IPS-18c (cell line): ENCODE results near the gene FCHO1.
"Not testable (repeated sequence)": the region's sequence is repeated elsewhere in the genome, so short reads cannot be mapped to it uniquely, and the experiment has no call there.

Experiments used
- H3K4me3 ChIP-seq: 2 replicates; pipeline ENCODE4 v1.7.0; 2013; ENCODE audit warnings: low read depth, mild to moderate bottlenecking, low read length, moderate library complexity; ENCODE audit not compliant: insufficient read depth
- H3K9me3 ChIP-seq: one replicate; pipeline ENCODE4 v1.6.1; 2013; ENCODE audit warnings: mild to moderate bottlenecking, low read length, moderate library complexity; ENCODE audit not compliant: control insufficient read depth, insufficient read depth

The FCHO1 gene

DNA sequence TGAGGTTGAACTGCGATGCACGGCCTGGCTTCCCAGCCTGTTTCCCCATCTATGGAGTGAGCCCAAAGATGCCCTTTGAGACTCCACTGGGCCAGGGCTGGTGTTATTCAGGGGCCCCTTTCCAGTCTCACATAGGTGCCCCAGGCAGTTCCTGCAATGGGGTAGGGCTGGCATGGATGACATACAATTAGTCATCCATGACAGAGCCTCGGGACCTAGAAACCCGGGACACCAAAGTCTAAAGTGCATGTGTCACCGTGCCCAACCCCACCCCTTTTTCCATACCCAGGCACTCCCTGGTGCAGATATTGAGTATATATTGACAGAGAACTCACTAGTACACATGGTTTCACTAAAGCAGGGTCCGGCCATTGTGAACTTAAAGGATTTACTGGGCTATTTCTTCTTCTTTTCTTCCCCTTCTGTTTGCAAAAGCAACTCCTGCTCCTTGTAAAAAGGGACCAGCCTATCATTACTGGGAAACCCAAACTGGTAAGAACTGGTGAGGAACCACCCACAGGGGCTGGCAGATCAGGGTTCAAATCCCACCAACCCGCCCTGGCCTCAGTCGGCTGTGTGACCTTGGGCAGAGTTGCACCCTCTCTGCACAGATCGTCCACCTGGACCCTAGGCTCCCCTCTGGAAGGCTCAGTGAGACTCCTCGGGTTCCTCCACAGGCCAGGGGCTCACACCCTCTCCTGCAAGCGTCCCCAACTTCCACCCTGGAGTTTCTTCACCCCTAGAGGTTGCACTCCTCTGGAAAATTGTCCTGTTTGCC is 46.3 kb downstream of the FCHO1 start:
- Histone ChIP-seq H3K4me3 (no peak overlapping the region), H3K9me3 (no peaks in the 10 kb centered on the region)

DNA sequence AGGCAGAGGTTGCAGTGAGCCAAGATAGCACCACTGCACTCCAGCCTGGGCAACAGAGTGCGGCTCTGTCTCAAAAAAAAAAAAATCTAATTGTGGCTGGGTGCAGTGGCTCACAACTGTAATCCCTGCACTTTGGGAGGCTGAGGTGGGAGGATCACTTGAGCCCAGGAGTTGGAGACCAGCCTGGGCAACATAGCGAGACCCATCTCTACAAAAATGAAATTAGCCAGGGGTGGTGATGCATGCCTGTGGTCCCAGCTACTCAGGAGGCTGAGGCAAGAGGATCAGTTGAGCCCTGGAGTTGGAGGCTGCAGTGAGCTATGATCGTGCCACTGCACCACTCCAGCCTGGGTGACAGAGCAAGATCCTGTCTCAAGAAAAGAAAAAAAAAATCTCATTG is 47.3 kb downstream of the FCHO1 start:
- H3K9me3 ChIP-seq, H3K4me3 ChIP-seq: not testable (repeated sequence)

DNA sequence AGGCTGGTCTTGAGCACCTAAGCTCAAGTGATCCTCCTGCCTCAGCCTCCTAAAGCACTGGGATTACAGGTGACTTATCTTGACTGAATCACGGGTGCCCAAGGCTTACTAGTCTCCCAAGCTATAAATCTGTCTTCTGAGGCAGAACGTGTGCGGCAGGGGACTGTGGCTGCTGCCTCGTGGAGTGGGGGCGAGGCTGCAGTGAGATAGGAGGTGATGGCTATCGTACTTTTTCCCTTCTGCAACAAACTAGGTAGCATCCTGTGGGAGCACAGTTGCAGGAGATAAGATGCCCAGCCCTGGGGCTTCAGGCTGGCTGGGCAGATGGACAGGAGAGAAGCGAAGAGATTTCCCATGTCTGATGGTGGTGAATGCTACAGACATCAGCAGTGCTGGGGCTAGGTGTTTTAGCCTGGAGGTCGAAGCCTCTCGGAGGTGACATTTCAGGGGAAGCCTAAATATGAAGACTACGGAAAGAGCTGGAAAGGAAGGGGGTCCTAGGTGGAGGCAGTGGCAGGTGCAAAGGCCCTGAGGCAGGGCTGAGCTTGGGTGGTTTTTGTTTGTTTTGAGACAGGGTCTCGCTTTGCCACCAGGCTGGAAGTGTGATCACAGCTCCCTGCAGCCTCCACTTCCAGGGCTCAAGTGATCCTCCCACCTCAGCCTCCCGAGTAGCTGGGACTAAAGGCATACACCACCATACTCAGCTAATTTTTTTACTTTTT is 51.0 kb downstream of the FCHO1 start:
- no peaks in the 10 kb centered on the region for H3K9me3 ChIP-seq

DNA sequence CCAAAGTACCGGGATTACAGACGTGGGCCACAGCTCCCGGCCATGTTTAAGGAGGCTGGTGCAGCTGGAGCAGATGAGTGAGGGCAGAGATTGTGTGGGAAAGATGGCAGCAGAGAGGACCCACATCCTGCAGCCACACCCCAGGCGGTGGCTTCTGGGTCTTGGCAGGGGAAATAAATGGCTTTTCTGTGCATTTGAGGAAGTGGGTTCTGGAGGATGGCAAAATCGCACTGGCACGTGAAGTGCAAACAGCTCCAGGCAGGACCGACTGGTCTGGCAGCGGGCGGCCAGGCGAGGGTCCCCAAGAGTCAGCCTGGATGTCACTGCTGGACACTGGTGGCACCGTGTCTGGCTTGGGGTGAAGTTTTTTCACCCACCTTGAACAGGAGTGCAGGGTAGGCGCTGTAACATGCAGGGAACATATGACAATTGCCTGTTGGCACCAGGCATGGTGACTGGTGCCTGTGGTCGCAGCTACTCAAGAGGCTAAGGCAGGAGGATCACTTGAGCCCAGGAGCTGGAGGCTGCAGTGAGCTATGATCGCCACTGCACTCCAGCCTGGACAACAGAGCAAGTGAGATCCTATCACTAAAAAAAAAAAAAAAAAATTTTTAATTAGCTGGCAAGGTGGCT is 52.1 kb downstream of the FCHO1 start:
- Histone ChIP-seq H3K4me3 (no peak overlapping the region), H3K9me3 (no peaks in the 10 kb centered on the region)

More for the DNA sequence above, 51.0 kb downstream of the FCHO1 start:
- no peak overlapping the region for H3K4me3 ChIP-seq

DNA sequence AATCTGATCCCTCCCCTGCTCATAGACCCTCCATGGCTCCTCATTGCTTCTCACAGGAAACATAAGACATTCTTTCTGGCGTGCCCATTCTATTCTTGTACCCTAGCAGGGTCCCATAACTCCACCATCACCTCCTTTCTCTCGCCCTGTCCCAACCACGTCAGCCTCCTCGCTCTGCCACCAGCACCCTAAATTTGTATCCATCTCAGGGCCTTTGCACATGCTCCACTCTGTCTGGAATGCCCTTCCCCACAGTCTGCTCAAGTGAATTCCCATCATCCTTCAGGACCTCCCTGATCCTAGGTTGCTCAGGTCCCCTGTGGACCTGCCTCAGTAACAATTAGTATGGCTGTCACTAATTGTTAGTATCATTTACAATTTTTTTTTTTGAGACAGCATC is 54.1 kb downstream of the FCHO1 start:
- no peak overlapping the region for H3K4me3 ChIP-seq
- H3K9me3 ChIP-seq = no peaks in the 10 kb centered on the region

DNA sequence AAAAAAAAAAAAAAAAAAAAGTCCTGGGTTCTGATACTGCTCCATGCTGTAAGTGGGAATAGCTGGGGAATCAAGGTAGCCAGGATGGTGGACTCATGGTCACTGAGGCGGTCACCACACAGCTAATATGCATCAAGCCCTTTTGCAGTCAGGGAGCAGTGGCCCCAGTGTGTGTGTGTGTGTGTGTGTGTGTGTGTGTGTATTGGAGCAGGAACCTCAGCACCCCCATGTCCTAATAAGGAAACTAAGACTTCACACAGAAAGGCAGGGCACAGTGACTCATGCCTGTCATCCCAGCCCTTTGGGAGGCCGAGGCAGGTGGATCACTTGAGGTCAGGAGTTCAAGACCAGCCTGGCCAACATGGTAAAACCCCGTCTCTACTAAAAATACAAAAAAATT is 55.7 kb downstream of the FCHO1 start:
- Histone ChIP-seq H3K4me3 (no peak overlapping the region), H3K9me3 (no peaks in the 10 kb centered on the region)

DNA sequence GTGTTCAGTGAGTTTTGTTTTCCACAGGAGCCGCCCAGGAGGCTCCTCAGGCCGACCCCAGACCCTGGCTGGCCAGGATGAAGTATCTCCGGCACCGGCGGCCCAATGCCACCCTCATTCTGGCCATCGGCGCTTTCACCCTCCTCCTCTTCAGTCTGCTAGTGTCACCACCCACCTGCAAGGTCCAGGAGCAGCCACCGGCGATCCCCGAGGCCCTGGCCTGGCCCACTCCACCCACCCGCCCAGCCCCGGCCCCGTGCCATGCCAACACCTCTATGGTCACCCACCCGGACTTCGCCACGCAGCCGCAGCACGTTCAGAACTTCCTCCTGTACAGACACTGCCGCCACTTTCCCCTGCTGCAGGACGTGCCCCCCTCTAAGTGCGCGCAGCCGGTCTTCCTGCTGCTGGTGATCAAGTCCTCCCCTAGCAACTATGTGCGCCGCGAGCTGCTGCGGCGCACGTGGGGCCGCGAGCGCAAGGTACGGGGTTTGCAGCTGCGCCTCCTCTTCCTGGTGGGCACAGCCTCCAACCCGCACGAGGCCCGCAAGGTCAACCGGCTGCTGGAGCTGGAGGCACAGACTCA is 56.5 kb downstream of the FCHO1 start:
- no peaks in the 10 kb centered on the region for H3K9me3 ChIP-seq
- H3K4me3 ChIP-seq = no peak overlapping the region

DNA sequence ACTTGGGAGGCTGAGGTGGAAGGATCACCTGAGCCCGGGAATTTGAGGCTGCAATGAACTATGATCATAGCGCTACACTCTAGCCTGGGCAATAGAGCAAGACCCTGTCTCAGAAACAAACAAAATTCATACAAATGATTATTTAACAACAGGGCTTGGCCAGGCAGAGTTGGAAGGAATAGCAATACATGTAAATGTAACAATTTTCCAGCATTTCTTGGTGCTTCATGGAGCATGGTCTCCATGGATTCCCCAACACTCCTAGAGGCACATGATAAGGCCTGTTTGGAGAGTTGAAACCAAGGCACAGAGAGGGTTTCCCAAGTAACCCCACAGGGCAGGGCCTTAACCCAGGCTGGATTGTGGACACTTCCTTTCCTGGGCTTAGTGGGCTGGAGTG is 59.8 kb downstream of the FCHO1 start:
- Histone ChIP-seq H3K4me3 (no peak overlapping the region), H3K9me3 (no peaks in the 10 kb centered on the region)

DNA sequence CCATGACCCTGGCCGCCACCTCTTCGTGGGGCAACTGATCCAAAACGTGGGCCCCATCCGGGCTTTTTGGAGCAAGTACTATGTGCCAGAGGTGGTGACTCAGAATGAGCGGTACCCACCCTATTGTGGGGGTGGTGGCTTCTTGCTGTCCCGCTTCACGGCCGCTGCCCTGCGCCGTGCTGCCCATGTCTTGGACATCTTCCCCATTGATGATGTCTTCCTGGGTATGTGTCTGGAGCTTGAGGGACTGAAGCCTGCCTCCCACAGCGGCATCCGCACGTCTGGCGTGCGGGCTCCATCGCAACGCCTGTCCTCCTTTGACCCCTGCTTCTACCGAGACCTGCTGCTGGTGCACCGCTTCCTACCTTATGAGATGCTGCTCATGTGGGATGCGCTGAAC is 60.4 kb downstream of the FCHO1 start:
- no peak overlapping the region for H3K4me3 ChIP-seq

DNA sequence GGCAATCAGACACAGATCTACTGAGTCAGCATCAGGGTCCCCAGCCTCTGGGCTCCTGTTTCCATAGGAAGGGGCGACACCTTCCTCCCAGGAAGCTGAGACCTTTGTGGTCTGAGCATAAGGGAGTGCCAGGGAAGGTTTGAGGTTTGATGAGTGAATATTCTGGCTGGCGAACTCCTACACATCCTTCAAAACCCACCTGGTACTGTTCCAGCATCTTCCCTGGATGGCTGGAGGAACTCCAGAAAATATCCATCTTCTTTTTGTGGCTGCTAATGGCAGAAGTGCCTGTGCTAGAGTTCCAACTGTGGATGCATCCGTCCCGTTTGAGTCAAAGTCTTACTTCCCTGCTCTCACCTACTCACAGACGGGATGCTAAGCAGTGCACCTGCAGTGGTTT is 60.8 kb downstream of the FCHO1 start:
- Histone ChIP-seq H3K4me3 (no peak overlapping the region), H3K9me3 (no peaks in the 10 kb centered on the region)

More for the DNA sequence above, 60.4 kb downstream of the FCHO1 start:
- H3K9me3 ChIP-seq = no peaks in the 10 kb centered on the region

DNA sequence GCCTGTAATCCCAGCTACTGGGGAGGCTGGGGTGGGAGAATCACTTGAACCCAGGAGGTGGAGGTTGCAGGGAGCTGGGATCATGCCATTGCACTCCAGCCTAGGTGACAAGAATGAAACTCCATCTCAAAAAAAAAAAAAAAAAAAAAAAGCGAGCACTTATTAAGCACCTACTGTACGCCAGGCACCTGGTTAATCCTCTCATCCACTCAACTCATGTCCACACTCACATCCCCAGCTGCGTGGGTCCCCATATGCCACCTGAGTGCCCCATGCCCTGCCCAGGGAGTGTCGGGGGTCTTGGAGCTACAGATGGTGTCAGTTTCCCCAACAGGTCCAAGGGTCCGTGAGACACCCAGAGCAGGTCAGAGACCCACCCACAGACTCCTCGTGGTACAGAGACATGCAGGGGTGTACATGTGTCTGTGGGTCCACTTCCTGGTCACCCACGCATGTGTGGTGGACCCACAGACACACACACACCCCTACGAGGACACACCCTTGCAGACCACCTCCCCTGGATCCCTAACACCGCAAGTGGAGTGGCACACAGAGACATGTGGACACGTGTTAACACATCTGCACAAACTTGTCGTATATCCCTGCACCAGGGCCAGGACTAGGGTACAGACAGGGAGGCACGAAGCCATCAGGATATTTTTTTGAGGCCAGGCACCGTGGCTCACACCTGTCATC is 66.5 kb downstream of the FCHO1 start:
- H3K4me3 ChIP-seq = no peak overlapping the region
- no peaks in the 10 kb centered on the region for H3K9me3 ChIP-seq

DNA sequence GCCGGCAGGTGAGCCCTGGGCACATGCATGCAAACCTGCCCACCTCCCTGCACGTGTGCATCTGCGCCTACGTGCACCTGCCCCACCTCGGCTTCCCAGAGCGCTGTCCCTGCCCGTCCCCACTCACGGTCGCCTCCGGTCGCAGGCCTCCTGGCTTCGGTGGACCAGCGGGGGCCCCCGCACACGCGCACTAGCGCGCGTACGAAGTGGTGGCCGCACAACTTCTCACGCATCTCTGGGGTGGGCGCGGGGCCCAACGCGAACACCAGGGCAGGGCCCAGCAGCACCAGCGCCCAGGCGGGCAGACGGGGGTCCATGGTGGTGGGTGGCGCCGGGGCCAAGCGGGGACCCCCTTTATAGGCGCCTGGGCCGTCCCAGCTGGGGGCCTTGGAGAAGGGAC is 69.9 kb downstream of the FCHO1 start, which contains the start of gene INSL3:
Gene INSL3 (minus strand): TSS at position 330 of the 400 bp plus-strand sequence. CDS start 13 bp downstream, at position 317.
- H3K9me3 ChIP-seq = no peaks in the 10 kb centered on the region
- no peak within 1 kb of the TSS for H3K4me3 ChIP-seq

DNA sequence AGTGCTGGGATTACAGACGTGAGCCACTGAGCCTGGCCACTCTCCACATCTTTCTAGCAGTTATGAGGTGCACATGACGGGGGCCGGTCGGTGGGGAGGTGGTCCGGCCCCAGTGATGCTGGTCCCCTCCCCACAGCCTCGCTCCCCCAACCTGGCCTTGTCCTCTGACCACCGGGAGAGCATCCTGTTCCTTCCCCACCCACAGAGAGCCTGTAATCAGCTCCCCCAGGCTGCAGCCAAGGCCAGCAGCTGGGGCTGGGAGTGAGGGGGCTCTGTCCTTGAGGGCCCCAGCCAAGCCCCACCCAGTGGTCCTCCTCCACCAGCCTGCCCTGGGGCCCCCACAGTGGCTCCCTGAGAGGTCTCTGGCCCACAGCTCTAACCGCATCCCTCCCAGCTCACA is 73.1 kb downstream of the FCHO1 start:
- peaks cover 3% of the 10 kb centered on the region for H3K9me3 ChIP-seq
- no peak overlapping the region for H3K4me3 ChIP-seq

DNA sequence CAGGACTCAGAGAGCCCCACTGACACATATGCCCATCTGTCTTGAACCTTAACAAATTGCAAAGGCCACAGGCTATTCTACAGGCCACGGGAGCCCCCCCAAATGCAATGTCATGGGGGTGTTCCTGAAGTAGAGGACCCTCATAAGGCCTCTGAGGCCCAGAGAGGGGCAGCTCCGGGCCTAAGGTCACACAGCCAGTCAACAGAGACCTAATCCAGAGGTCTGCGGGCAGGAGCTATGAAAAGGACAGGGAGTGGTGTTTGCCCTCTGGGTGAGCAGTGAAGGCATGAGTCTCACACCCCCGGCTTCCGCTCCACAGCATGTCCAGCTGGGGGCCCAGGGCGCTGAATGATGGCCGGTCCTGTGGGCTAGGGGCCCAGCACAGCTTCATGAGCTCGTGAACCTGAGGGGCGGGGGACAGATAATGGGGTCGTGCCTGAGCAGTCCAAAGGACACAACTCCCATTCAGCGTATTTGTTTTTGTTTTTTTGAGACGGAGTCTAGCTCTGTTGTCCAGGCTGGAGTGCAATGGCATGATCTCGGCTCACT is 75.3 kb downstream of the FCHO1 start:
- Histone ChIP-seq H3K9me3 (peaks cover 3% of the 10 kb centered on the region), H3K4me3 (no peak overlapping the region)

DNA sequence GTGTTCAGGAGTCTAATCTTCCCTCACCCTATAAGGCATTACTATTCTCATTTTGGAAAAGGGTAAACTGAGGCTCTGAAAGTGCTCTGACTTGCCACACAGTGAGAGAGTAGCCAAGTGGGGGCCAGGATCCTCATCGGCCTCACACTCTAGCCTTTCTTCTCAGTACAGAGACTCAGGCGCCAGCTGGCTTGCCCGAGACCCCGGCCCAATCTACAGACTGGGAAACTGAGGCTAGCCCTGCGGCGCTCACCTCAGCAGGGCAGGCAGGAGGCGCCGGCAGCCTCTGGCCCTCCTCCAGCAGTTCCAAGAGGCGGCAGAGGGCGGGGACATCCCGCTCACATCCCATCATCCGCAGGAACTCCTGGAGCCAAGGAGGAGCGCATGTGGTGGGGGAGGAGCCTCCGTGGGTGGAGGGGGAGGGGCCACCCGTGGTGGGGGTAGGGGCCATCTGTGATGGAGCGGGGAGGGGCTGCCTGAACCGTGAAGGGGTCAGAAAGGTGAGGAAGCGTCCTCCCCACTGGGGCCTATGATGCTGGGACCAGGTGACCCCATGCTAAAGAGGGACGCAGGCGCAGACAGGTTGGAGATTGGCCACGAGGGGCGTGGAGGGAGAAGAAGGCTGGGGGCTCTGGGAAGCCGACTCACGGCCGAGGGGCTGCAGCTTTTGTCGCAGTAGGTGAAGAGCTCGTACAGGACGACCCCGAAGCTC is 78.7 kb downstream of the FCHO1 start:
- peaks cover 3% of the 10 kb centered on the region for H3K9me3 ChIP-seq
- peak overlapping the region; percentile 57 for H3K4me3 ChIP-seq
